A673 (cell line): Measurements from ENCODE around the gene SNAP29. TPM values are rescaled to one million over a fixed set of nuclear protein-coding genes. Genes with fewer than 3 reads are reported as not detected.
"Not testable (repeated sequence)": the region's sequence is repeated elsewhere in the genome, so short reads cannot be mapped to it uniquely, and the experiment has no call there.

ENCODE experiments used
- BruUV-seq: library from RNA; stranded (reverse); fragments of 400-500 nt; replicated peaks from 2 replicates; lab custom pipeline; 2021; lab: Mats Ljungman, UMichigan
- CTCF ChIA-PET: fragments of 300-600 bp; sonication (Branson Sonifier 250); formaldehyde crosslinking; loops from one replicate; lab custom pipeline; 2022; ENCODE audit warnings: antibody characterized with exemption; lab: Charles Lee
- POLR2A ChIA-PET: fragments of 300-600 bp; sonication (Branson Sonifier 250); formaldehyde crosslinking; loops from one replicate; lab custom pipeline; 2022; ENCODE audit warnings: antibody characterized with exemption; ENCODE audit not compliant: low non-redundant PET; lab: Charles Lee
- DNase-seq: peaks from one replicate; pipeline ENCODE4 v3.0.0-alpha.2; 2015; ENCODE audit warnings: low spot score
- H3K27ac ChIP-seq: fragments of 200-600 bp; sonication (generic); 2 replicates; pipeline ENCODE4 v1.5.1; 2016; ENCODE audit warnings: mixed run types, low read depth, mild to moderate bottlenecking, mixed read lengths, antibody characterized with exemption, low read length; ENCODE audit not compliant: poor library complexity, severe bottlenecking
- H3K27me3 ChIP-seq: fragments of 200-600 bp; sonication (generic); replicated peaks from 2 replicates; pipeline ENCODE4 v1.6.1; 2017; ENCODE audit warnings: mixed run types, low read depth, mild to moderate bottlenecking, mixed read lengths, antibody characterized with exemption, low read length; ENCODE audit not compliant: insufficient read depth, poor library complexity
- H3K36me3 ChIP-seq: fragments of 200-600 bp; sonication (generic); 2 replicates; pipeline ENCODE4 v1.6.1; 2016; ENCODE audit warnings: mixed run types, mild to moderate bottlenecking, mixed read lengths, antibody characterized with exemption, low read length; ENCODE audit not compliant: insufficient read depth, poor library complexity, severe bottlenecking
- H3K4me1 ChIP-seq: fragments of 200-600 bp; sonication (generic); 2 replicates; pipeline ENCODE4 v1.6.1; 2017; ENCODE audit warnings: mixed run types, mild to moderate bottlenecking, mixed read lengths, antibody characterized with exemption, low read length; ENCODE audit not compliant: insufficient read depth, poor library complexity, severe bottlenecking
- H3K4me3 ChIP-seq: fragments of 200-600 bp; sonication (generic); 2 replicates; pipeline ENCODE4 v1.5.1; 2016; ENCODE audit warnings: low read depth, mixed run types, mild to moderate bottlenecking, mixed read lengths, low read length; ENCODE audit not compliant: poor library complexity, severe bottlenecking
- H3K9me3 ChIP-seq: fragments of 200-600 bp; sonication (generic); 2 replicates; pipeline ENCODE4 v1.6.1; 2016; ENCODE audit warnings: mixed run types, low read depth, mild to moderate bottlenecking, mixed read lengths, antibody characterized with exemption, low read length; ENCODE audit not compliant: poor library complexity, severe bottlenecking
- CTCF ChIP-seq: fragments of 300-800, 200-600 bp; sonication (generic); conservative IDR thresholded peaks from 2 replicates; pipeline ENCODE4 v1.5.1; 2017; ENCODE audit warnings: low read depth, mild to moderate bottlenecking, antibody characterized with exemption, low read length, moderate library complexity, mixed read lengths
- EZH2 ChIP-seq: fragments of 200-600 bp; sonication (generic); IDR thresholded peaks from 2 replicates; pipeline ENCODE4 v1.6.1; 2017; ENCODE audit warnings: borderline replicate concordance, low read depth, mild to moderate bottlenecking, mixed read lengths, antibody characterized with exemption, low read length; ENCODE audit not compliant: poor library complexity, severe bottlenecking
- intact Hi-C: fragments of 100-400 bp; cut with micrococcal nuclease; formaldehyde crosslinking; loops from one replicate; pipeline ENCODE4 v1.10.0; 2022; ENCODE audit not compliant: unreplicated experiment
- total RNA-seq: library from RNA; stranded (reverse); gene quantifications from 2 replicates; pipeline ENCODE4 v1.2.3, GENCODE V29; 2021

Gene SNAP29
- total RNA-seq, 1 experiment from 2014 or later = 35.3 TPM

GRCh38 chr22:20933910-20934309, 75.1 kb downstream of the SNAP29 start:
- no peak for TF ChIP-seq EZH2
- H3K36me3 ChIP-seq = peaks cover 25% of the 10 kb centered on the region
- no peak overlapping the region for H3K4me3 ChIP-seq
- H3K27ac ChIP-seq = no peak overlapping the region
- peaks cover 11% of the 10 kb centered on the region for H3K4me1 ChIP-seq
- H3K27me3 ChIP-seq = no peaks in the 10 kb centered on the region
- BruUV-seq = no TSS peak
- CTCF ChIA-PET = no interaction called here
- no peak for DNase-seq
- POLR2A ChIA-PET = no interaction called here
- intact Hi-C loops = no loop called here
- no peaks in the 10 kb centered on the region for H3K9me3 ChIP-seq

- H3K27me3 ChIP-seq, H3K9me3 ChIP-seq, intact Hi-C loops, H3K27ac ChIP-seq, DNase-seq, CTCF ChIA-PET, POLR2A ChIA-PET, H3K4me3 ChIP-seq, BruUV-seq: not testable (repeated sequence)
- Histone ChIP-seq H3K4me1 (peaks cover 11% of the 10 kb centered on the region), H3K36me3 (peaks cover 25% of the 10 kb centered on the region)
Measured at GRCh38 chr22:20935049-20935448, 76.2 kb downstream of the SNAP29 start.

- H3K27me3 ChIP-seq, BruUV-seq, DNase-seq, POLR2A ChIA-PET, H3K4me3 ChIP-seq, H3K9me3 ChIP-seq, intact Hi-C loops: not testable (repeated sequence)
- Histone ChIP-seq H3K4me1 (peaks cover 11% of the 10 kb centered on the region), H3K36me3 (peaks cover 28% of the 10 kb centered on the region), H3K27ac (peak overlapping the region; percentile 50)
- CTCF ChIA-PET = interaction anchor here (0.6 kb wide), 1 partner anchor 132 kb away, joined by 3 read pairs; no protein-coding TSS in a partner anchor
Measured at GRCh38 chr22:20935780-20936539, 77.2 kb downstream of the SNAP29 start.

- intact Hi-C loops = no loop called here
Measured at GRCh38 chr22:20937031-20937793, 78.4 kb downstream of the SNAP29 start.

More at GRCh38 chr22:20937031-20937793, 78.4 kb downstream of the SNAP29 start:
- ChIA-PET POLR2A (interaction anchor here (0.6 kb wide), 1 partner anchor 8 kb away, joined by 4 read pairs; no protein-coding TSS in a partner anchor), CTCF (interaction anchor here (0.6 kb wide), 1 partner anchor 134 kb away, joined by 3 read pairs; no protein-coding TSS in a partner anchor)
- no TSS peak for BruUV-seq
- H3K36me3 ChIP-seq = peaks cover 31% of the 10 kb centered on the region
- no peaks in the 10 kb centered on the region for H3K27me3 ChIP-seq
- peaks cover 11% of the 10 kb centered on the region for H3K4me1 ChIP-seq
- H3K27ac ChIP-seq = no peak overlapping the region
- no peak for DNase-seq
- H3K4me3 ChIP-seq = no peak overlapping the region
- no peaks in the 10 kb centered on the region for H3K9me3 ChIP-seq
- TF ChIP-seq CTCF (no peak), EZH2 (no peak)
